Activated naive CD4-positive, alpha-beta T cell treated with anti-CD3 and anti-CD28 coated beads, Interleukin-2, amount 50 U/mL, for 72 hours (primary cell): Measurements from ENCODE around the gene NUBPL. TPM values are rescaled to one million over a fixed set of nuclear protein-coding genes. Genes with fewer than 3 reads are reported as not detected.
"Not testable (repeated sequence)": the region's sequence is repeated elsewhere in the genome, so short reads cannot be mapped to it uniquely, and the experiment has no call there.

Experiments used
- ATAC-seq, 2 donors: fragments of 150-1000 bp; cut with Tn5 transposase; 2 replicates each; pipeline ENCODE4 v1.10.0; 2021; ENCODE audit warnings: mild to moderate bottlenecking in 2 of 2, moderate library complexity in 2 of 2
- DNase-seq, 2 donors: peaks; one replicate each; pipeline ENCODE4 v3.0.0; 2021 to 2022; ENCODE audit warnings: low spot score in 2 of 2
- H3K27ac Mint-ChIP-seq, 2 donors: one replicate each; pipeline ENCODE4 v1.8.0; 2022; ENCODE audit warnings: mild to moderate bottlenecking in 2 of 2, mixed read lengths in 2 of 2
- H3K36me3 Mint-ChIP-seq, 2 donors: one replicate each; pipeline ENCODE4 v1.8.0; 2022; ENCODE audit warnings: mixed read lengths in 2 of 2
- H3K9me3 Mint-ChIP-seq, 2 donors: one replicate each; pipeline ENCODE4 v1.8.0; 2022; ENCODE audit warnings: mixed read lengths in 2 of 2
- total RNA-seq, 2 donors: library from RNA; stranded (reverse); gene quantifications; one replicate each; pipeline ENCODE4 v1.2.3, GENCODE V29; 2022

Gene NUBPL
- total RNA-seq, 2 donors from 2014 or later, result 7.5 to 10.3 TPM

- no peak overlapping the region for H3K27ac Mint-ChIP-seq
- H3K9me3 Mint-ChIP-seq, result peaks cover 0 to 9% of the 10 kb centered on the region in 2 donors
- H3K36me3 Mint-ChIP-seq, result peaks cover 3 to 4% of the 10 kb centered on the region in 2 donors
- no peak for DNase-seq
- ATAC-seq, result no peak
Observed at GRCh38 chr14:31788340-31788739, 227.1 kb downstream of the NUBPL start.

GRCh38 chr14:31792726-31793125 is 231.5 kb downstream of the NUBPL start:
- ATAC-seq, result no peak
- Mint-ChIP-seq H3K9me3 (peaks cover 0 to 5% of the 10 kb centered on the region in 2 donors), H3K36me3 (peaks cover 5 to 6% of the 10 kb centered on the region in 2 donors), H3K27ac (no peak overlapping the region)
- DNase-seq, result no peak

- DNase-seq, H3K27ac Mint-ChIP-seq, ATAC-seq: not testable (repeated sequence)
- H3K9me3 Mint-ChIP-seq, result peaks cover 6 to 16% of the 10 kb centered on the region in 2 donors
- H3K36me3 Mint-ChIP-seq, result peaks cover 27 to 34% of the 10 kb centered on the region in 2 donors
Observed at GRCh38 chr14:31797946-31798345, 236.7 kb downstream of the NUBPL start.

GRCh38 chr14:31802838-31803237 is 241.6 kb downstream of the NUBPL start:
- ATAC-seq, result no peak
- Mint-ChIP-seq H3K9me3 (peaks cover 11% of the 10 kb centered on the region in 2 donors), H3K27ac (no peak overlapping the region)

GRCh38 chr14:31806249-31806648 is 245.0 kb downstream of the NUBPL start:
- no peak for ATAC-seq

More at GRCh38 chr14:31802838-31803237, 241.6 kb downstream of the NUBPL start:
- DNase-seq, result no peak
- peaks cover 21 to 42% of the 10 kb centered on the region in 2 donors for H3K36me3 Mint-ChIP-seq

GRCh38 chr14:31811693-31812628 is 250.8 kb downstream of the NUBPL start:
- Mint-ChIP-seq H3K36me3 (peaks cover 63 to 67% of the 10 kb centered on the region in 2 donors), H3K9me3 (peaks cover 26 to 35% of the 10 kb centered on the region in 2 donors)
- not testable (repeated sequence) for ATAC-seq, H3K27ac Mint-ChIP-seq, DNase-seq

More at GRCh38 chr14:31806249-31806648, 245.0 kb downstream of the NUBPL start:
- no peak overlapping the region for H3K27ac Mint-ChIP-seq
- DNase-seq, result no peak
- H3K36me3 Mint-ChIP-seq, result peaks cover 26 to 62% of the 10 kb centered on the region in 2 donors
- H3K9me3 Mint-ChIP-seq, result peaks cover 17 to 18% of the 10 kb centered on the region in 2 donors

GRCh38 chr14:31813724-31814490 is 252.7 kb downstream of the NUBPL start:
- H3K9me3 Mint-ChIP-seq, result peaks cover 28 to 36% of the 10 kb centered on the region in 2 donors
- not testable (repeated sequence) for DNase-seq, H3K27ac Mint-ChIP-seq, ATAC-seq
- H3K36me3 Mint-ChIP-seq, result peaks cover 54 to 69% of the 10 kb centered on the region in 2 donors

GRCh38 chr14:31819281-31819680 is 258.1 kb downstream of the NUBPL start:
- Mint-ChIP-seq H3K36me3 (peaks cover 17 to 27% of the 10 kb centered on the region in 2 donors), H3K27ac (no peak overlapping the region), H3K9me3 (peaks cover 8 to 10% of the 10 kb centered on the region in 2 donors)
- no peak for DNase-seq
- ATAC-seq, result no peak

GRCh38 chr14:31825459-31825858 is 264.3 kb downstream of the NUBPL start:
- ATAC-seq (no peak), DNase-seq (no peak)
- Mint-ChIP-seq H3K9me3 (no peaks in the 10 kb centered on the region), H3K36me3 (no peaks in the 10 kb centered on the region), H3K27ac (no peak overlapping the region)

GRCh38 chr14:31827325-31827724 is 266.1 kb downstream of the NUBPL start:
- DNase-seq (no peak), ATAC-seq (no peak)
- H3K9me3 Mint-ChIP-seq, result no peaks in the 10 kb centered on the region
- H3K36me3 Mint-ChIP-seq, result no peaks in the 10 kb centered on the region
- no peak overlapping the region for H3K27ac Mint-ChIP-seq

GRCh38 chr14:31828946-31829868 is 268.0 kb downstream of the NUBPL start:
- ATAC-seq (no peak), DNase-seq (no peak)
- Mint-ChIP-seq H3K27ac (no peak overlapping the region), H3K36me3 (no peaks in the 10 kb centered on the region), H3K9me3 (no peaks in the 10 kb centered on the region)

- no peak overlapping the region for H3K27ac Mint-ChIP-seq
- H3K36me3 Mint-ChIP-seq, result peaks cover 0 to 10% of the 10 kb centered on the region in 2 donors
- DNase-seq (no peak), ATAC-seq (no peak)
- no peaks in the 10 kb centered on the region for H3K9me3 Mint-ChIP-seq
Observed at GRCh38 chr14:31834616-31835015, 273.4 kb downstream of the NUBPL start.

GRCh38 chr14:31835049-31835448 is 273.8 kb downstream of the NUBPL start:
- Mint-ChIP-seq H3K36me3 (peaks cover 0 to 11% of the 10 kb centered on the region in 2 donors), H3K9me3 (no peaks in the 10 kb centered on the region), H3K27ac (no peak overlapping the region)
- ATAC-seq (no peak), DNase-seq (no peak)

GRCh38 chr14:31837031-31837430 is 275.8 kb downstream of the NUBPL start:
- Mint-ChIP-seq H3K9me3 (no peaks in the 10 kb centered on the region), H3K36me3 (peaks cover 0 to 11% of the 10 kb centered on the region in 2 donors), H3K27ac (no peak overlapping the region)
- DNase-seq (no peak), ATAC-seq (no peak)

GRCh38 chr14:31842899-31843298 is 281.7 kb downstream of the NUBPL start:
- ATAC-seq (no peak), DNase-seq (no peak)
- Mint-ChIP-seq H3K36me3 (peaks cover 6 to 10% of the 10 kb centered on the region in 2 donors), H3K27ac (no peak overlapping the region), H3K9me3 (no peaks in the 10 kb centered on the region)
